Progenitor cell of endocrine pancreas (in vitro differentiated cells): ENCODE measurements around the gene TRAF1. TPM values are rescaled to one million over a fixed set of nuclear protein-coding genes. Genes with fewer than 3 reads are reported as not detected.

Source experiments
- DNase-seq: peaks from one replicate; pipeline ENCODE4 v3.0.0; 2021; ENCODE audit warnings: low spot score; ENCODE audit not compliant: unreplicated experiment
- H3K27ac Mint-ChIP-seq: 2 replicates; pipeline ENCODE4 v1.8.0; 2021; ENCODE audit warnings: mild to moderate bottlenecking, moderate library complexity, mixed read lengths
- H3K27me3 Mint-ChIP-seq: 2 replicates; pipeline ENCODE4 v1.8.0; 2021; ENCODE audit warnings: mixed read lengths
- H3K36me3 Mint-ChIP-seq: 2 replicates; pipeline ENCODE4 v1.8.0; 2022; ENCODE audit warnings: mixed read lengths; ENCODE audit not compliant: insufficient read depth
- H3K4me1 Mint-ChIP-seq: 2 replicates; pipeline ENCODE4 v1.8.0; 2021; ENCODE audit warnings: low read depth, mixed read lengths
- H3K4me3 Mint-ChIP-seq: 2 replicates; pipeline ENCODE4 v1.8.0; 2021; ENCODE audit warnings: low read depth, mild to moderate bottlenecking, moderate library complexity, mixed read lengths
- H3K9me3 Mint-ChIP-seq: 2 replicates; pipeline ENCODE4 v1.8.0; 2021; ENCODE audit warnings: low read depth, mixed read lengths
- total RNA-seq: library from RNA; stranded (reverse); gene quantifications from 2 replicates; pipeline ENCODE4 v1.2.1, GENCODE V29; 2021
- TF ChIP-seq, protein P1 (sequence below): fragments of 200-600 bp; sonication (generic); IDR thresholded peaks from one replicate; pipeline ENCODE4 v1.5.0; 2021; ENCODE audit warnings: antibody characterized with exemption, mild to moderate bottlenecking; ENCODE audit not compliant: unreplicated experiment

The TRAF1 gene
- total RNA-seq, 1 donor from 2014 or later = 6.7 TPM

DNA sequence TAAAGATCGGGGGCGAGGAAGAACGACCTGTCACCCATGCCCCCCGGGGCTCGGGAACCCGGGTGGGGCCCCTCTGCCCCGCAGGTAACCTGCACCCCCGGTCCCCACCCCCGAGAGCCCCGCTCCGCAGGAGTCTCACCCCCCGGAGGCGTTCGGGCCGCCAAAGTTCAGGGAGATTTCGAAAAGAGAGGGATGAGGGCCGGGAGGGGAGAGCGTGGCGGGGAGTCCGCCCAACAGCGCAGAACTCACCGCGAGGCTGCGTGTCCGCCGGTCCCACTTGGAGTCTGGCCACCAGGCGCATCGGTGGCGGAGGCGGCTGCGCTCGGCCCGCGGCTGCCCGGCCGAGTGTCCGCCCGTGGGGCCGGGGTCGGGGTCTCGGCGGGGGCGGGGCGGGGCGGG is 49.8 kb downstream of the TRAF1 start, which contains the start of gene PHF19:
TSS of gene PHF19 (minus strand) at position 347 of the 399 bp plus-strand sequence. CDS start 2,447 bp downstream, outside the sequence.
- H3K4me1 Mint-ChIP-seq = peaks cover 14% of the 10 kb centered on the region
- H3K27ac Mint-ChIP-seq = peak within 1 kb of the TSS; percentile 75
- H3K4me3 Mint-ChIP-seq = peak within 1 kb of the TSS; percentile 89
- TF ChIP-seq, protein P1, sequence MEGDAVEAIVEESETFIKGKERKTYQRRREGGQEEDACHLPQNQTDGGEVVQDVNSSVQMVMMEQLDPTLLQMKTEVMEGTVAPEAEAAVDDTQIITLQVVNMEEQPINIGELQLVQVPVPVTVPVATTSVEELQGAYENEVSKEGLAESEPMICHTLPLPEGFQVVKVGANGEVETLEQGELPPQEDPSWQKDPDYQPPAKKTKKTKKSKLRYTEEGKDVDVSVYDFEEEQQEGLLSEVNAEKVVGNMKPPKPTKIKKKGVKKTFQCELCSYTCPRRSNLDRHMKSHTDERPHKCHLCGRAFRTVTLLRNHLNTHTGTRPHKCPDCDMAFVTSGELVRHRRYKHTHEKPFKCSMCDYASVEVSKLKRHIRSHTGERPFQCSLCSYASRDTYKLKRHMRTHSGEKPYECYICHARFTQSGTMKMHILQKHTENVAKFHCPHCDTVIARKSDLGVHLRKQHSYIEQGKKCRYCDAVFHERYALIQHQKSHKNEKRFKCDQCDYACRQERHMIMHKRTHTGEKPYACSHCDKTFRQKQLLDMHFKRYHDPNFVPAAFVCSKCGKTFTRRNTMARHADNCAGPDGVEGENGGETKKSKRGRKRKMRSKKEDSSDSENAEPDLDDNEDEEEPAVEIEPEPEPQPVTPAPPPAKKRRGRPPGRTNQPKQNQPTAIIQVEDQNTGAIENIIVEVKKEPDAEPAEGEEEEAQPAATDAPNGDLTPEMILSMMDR = no peak
- peaks cover 1% of the 10 kb centered on the region for H3K36me3 Mint-ChIP-seq
- H3K27me3 Mint-ChIP-seq = peaks cover 37% of the 10 kb centered on the region
- no peaks in the 10 kb centered on the region for H3K9me3 Mint-ChIP-seq
- no peak for DNase-seq

DNA sequence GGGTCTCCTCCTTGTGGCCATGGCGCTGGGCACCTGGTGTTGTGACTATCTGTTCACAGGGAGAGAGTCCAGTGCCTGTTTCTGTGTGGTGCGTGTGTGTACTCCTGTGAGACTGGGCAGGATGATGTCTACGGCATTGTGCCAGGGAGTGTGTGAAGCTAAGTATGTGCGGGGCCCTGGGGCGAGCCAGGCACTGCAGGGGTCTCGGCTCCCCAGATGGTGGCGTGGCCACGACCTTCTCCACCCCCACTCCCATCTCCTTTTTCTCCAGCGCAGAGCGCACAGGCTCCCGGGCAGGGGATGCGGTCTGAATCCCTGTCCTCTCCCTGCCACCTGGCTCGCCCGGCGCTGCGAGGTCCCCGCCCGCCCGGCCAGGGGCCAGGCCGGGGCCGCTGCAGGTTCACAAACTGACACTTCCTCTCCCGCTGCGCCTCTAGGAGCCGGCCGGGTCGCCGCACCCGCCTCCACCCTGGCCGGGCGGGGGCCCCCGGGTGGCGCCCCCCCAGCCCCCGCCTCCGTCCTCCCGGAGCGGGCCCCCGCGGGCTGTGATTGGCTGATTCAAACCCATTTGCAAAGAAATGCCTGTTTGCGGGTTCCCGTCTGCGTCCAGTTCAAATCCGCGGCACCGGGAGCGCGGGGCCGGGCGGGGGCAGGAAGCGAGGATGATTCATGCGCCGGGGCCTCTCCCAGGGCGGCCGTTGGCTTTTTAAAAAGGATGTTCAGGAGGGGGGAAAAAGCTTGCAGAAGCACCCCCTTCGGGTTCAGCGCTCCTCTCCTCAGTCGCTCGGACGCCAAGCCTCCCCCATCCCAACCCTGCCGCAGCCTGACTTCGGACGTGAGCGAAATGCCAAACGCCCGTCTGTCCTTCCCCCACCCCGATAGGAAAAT is 50.4 kb downstream of the TRAF1 start:
- TF ChIP-seq, protein P1 = peak; percentile 7
- Mint-ChIP-seq H3K27me3 (peaks cover 37% of the 10 kb centered on the region), H3K9me3 (no peaks in the 10 kb centered on the region), H3K27ac (peak overlapping the region; percentile 63), H3K4me1 (peaks cover 14% of the 10 kb centered on the region), H3K36me3 (peaks cover 1% of the 10 kb centered on the region), H3K4me3 (peak overlapping the region; percentile 66)
- DNase-seq = peak; percentile 37

DNA sequence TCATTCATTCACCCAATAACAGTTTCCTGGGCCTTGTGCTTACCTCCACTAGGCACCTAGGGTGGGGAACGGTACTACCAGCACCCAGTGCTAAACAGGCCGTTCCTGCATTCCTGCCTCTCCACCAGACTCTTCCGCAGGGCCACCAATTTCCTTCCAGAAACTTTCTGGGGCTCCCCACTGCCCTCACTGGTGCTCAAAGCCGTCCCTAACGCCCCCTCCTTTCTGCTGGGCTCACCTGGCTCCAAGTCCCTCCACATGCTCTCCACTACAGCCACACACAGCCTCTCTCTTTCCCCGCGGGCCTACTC is 51.0 kb downstream of the TRAF1 start:
- peaks cover 14% of the 10 kb centered on the region for H3K4me1 Mint-ChIP-seq

DNA sequence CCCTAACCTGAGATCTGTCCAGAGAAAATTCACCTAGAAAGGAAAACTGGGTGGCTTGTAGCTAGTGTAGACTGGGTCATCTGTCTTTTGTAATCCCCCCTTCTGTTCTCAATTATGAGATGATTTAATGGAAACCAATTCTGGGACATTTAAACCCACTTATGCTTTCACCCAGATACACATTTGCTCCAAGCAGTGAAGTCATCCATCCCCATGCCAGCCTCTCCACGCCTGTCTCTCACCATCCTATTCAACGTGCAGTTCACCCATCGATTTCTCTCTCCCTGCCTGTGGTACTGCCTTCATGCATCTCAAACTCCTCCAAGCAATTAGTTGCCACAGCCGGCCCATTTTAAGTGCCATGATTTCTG is 51.4 kb downstream of the TRAF1 start:
- no peak for DNase-seq
- Mint-ChIP-seq H3K27ac (no peak overlapping the region), H3K4me3 (no peak overlapping the region), H3K36me3 (peaks cover 1% of the 10 kb centered on the region), H3K4me1 (peaks cover 14% of the 10 kb centered on the region), H3K27me3 (peaks cover 30% of the 10 kb centered on the region), H3K9me3 (no peaks in the 10 kb centered on the region)
- TF ChIP-seq, protein P1 = no peak

More for the DNA sequence above, 51.0 kb downstream of the TRAF1 start:
- H3K9me3 Mint-ChIP-seq = no peaks in the 10 kb centered on the region
- no peak for DNase-seq
- TF ChIP-seq, protein P1 = no peak
- H3K36me3 Mint-ChIP-seq = peaks cover 1% of the 10 kb centered on the region
- peaks cover 33% of the 10 kb centered on the region for H3K27me3 Mint-ChIP-seq
- H3K27ac Mint-ChIP-seq = peak overlapping the region; percentile 63
- peak overlapping the region; percentile 65 for H3K4me3 Mint-ChIP-seq

DNA sequence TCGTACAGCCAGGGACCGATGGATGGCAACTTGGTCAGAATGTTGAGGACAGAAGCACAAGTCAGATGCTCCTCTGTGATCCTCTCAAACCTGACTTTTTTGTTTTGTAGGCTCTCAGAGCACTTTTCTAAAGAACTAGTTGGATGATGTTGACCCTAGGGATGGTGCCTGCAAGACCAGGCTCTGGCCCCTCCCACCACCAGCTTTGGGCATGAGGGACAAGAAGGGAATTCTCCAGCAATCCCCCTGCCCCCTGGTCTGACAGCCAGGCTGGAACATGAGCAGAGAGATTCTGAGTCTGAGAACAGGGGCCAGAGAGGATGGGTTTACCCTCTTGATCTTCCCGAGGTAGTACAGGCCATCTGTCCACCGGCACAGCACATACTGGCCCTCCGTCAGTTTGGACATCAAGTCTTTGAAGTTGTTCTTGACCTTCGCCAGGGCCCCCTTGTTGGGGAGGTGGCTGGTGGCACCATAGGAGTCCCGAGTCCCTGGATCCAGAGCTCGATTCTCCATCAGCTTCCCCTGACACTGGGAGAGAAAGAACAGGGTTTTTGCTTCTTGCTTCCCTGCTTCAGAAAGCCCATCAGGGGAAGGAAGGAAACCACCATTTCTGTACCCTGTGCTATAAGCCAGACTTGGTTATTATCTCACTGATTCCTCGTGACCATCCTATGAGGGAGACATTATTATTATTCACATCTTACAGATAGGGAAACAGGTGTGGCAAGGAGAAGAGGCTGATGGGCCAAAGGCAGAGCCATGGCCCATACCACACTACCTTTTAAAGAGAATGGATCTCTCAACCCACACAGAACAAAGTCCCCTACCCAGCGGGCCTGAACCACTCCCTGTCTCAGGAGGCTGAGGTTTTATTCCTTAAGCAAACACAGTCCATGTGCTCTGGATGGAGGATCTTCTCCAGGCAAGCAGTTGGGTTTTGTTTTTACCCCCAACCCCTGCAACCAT is 52.1 kb downstream of the TRAF1 start:
- H3K4me1 Mint-ChIP-seq = peaks cover 14% of the 10 kb centered on the region
- peaks cover 25% of the 10 kb centered on the region for H3K27me3 Mint-ChIP-seq
- TF ChIP-seq, protein P1 = no peak
- no peaks in the 10 kb centered on the region for H3K9me3 Mint-ChIP-seq
- no peak for DNase-seq
- no peak overlapping the region for H3K4me3 Mint-ChIP-seq
- peaks cover 1% of the 10 kb centered on the region for H3K36me3 Mint-ChIP-seq
- H3K27ac Mint-ChIP-seq = no peak overlapping the region
